ENCODE data around the gene SLC29A3. TPM values are rescaled to one million over a fixed set of nuclear protein-coding genes. Genes with fewer than 3 reads are reported as not detected.

SLC29A3 gene
- total RNA-seq, 1 donor: 2.5 TPM

DNA sequence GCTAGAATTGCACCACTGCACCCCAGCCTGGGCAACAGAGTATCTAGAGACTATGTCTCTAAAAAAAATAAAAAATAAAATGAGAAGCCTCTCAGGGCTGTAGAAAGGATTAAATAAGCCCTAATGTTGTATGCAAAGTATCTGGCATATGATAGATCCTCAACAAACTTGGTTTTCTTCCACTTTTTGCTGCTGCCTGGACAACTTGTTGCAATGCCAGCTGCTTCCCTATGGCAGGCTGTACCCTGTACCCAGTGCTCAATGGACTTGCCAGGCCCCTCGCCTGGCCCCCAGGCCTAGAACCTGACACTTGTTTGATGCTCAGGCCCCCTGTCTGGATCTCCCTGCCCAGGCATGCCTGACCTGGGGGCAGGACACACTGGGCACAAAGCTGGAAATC, 49.1 kb downstream of the SLC29A3 start:
- Histone ChIP-seq H3K27ac (ENCODE audit: low read depth, low read length) (no peak overlapping the region), H3K36me3 (ENCODE audit: insufficient read depth, low read length) (no peaks in the 10 kb centered on the region), H3K9me3 (ENCODE audit: low read depth, low read length) (no peaks in the 10 kb centered on the region), H4K20me1 (ENCODE audit: insufficient read depth, low read length) (no peaks in the 10 kb centered on the region), H2AFZ (ENCODE audit: low read length) (no peak overlapping the region), H3K4me2 (ENCODE audit: insufficient read depth, low read length) (no peak overlapping the region), H3K27me3 (ENCODE audit: insufficient read depth, low read length) (peaks cover 16% of the 10 kb centered on the region), H3K4me1 (ENCODE audit: insufficient read depth, low read length) (peaks cover 18% of the 10 kb centered on the region), H3K79me2 (ENCODE audit: insufficient read depth, low read length) (no peaks in the 10 kb centered on the region), H3K4me3 (ENCODE audit: insufficient read depth, low read length) (no peak overlapping the region)
- TF ChIP-seq, protein P1, sequence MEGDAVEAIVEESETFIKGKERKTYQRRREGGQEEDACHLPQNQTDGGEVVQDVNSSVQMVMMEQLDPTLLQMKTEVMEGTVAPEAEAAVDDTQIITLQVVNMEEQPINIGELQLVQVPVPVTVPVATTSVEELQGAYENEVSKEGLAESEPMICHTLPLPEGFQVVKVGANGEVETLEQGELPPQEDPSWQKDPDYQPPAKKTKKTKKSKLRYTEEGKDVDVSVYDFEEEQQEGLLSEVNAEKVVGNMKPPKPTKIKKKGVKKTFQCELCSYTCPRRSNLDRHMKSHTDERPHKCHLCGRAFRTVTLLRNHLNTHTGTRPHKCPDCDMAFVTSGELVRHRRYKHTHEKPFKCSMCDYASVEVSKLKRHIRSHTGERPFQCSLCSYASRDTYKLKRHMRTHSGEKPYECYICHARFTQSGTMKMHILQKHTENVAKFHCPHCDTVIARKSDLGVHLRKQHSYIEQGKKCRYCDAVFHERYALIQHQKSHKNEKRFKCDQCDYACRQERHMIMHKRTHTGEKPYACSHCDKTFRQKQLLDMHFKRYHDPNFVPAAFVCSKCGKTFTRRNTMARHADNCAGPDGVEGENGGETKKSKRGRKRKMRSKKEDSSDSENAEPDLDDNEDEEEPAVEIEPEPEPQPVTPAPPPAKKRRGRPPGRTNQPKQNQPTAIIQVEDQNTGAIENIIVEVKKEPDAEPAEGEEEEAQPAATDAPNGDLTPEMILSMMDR (IDR thresholded peaks at IDR 0.05; ENCODE audit: extremely low read depth, low read depth, low read length): no peak
- DNase-seq (ENCODE audit: insufficient read length, low spot score, missing footprints): peak; percentile 26

DNA sequence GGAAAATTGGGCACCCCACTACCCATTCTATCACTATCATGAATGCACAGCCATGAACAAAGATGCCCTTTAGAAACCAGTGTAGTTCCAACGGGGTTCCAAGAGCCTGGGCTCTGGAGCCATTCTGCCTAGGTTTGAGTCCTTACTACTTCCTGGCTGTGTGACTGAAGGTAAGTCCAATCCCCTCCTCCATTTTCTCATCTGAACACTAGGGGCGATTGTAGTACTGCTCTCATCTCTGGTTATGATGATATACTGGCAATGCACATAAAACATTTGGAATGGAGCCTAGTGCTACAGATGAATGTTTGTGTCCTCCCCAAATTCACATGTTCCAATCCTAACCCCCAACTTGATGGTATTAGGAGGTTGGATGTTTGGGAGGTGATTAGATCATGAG, 49.6 kb downstream of the SLC29A3 start:
- peaks cover 18% of the 10 kb centered on the region for H3K4me1 ChIP-seq (ENCODE audit: insufficient read depth, low read length)

DNA sequence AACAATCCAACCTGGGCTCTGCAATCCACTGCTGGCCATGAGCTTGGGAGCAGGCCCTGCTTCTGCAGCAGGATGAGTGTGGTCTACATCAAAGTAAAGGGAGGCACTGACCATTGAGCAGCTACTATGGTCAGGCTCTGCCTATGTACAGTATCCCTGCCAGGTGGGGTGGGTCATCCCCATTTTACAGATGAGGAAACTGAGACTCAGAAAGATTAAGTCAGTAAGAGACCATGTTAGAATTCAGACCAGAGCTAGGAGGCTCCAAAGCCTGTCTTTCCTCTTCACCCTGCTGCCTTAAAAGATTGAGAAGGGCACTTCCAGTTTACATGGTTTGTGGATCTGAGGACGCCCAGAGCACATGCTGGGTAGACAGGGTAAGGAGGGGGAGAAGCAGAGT, 50.5 kb downstream of the SLC29A3 start:
- Histone ChIP-seq H3K9me3 (ENCODE audit: low read depth, low read length) (no peaks in the 10 kb centered on the region), H3K4me1 (ENCODE audit: insufficient read depth, low read length) (peaks cover 10% of the 10 kb centered on the region), H3K79me2 (ENCODE audit: insufficient read depth, low read length) (no peaks in the 10 kb centered on the region), H3K4me3 (ENCODE audit: insufficient read depth, low read length) (no peak overlapping the region), H3K4me2 (ENCODE audit: insufficient read depth, low read length) (no peak overlapping the region), H3K27ac (ENCODE audit: low read depth, low read length) (no peak overlapping the region), H3K27me3 (ENCODE audit: insufficient read depth, low read length) (peaks cover 22% of the 10 kb centered on the region), H4K20me1 (ENCODE audit: insufficient read depth, low read length) (no peaks in the 10 kb centered on the region), H3K36me3 (ENCODE audit: insufficient read depth, low read length) (no peaks in the 10 kb centered on the region), H2AFZ (ENCODE audit: low read length) (no peak overlapping the region)
- no peak for DNase-seq (ENCODE audit: insufficient read length, low spot score, missing footprints)
- TF ChIP-seq, protein P1 (IDR thresholded peaks at IDR 0.05; ENCODE audit: extremely low read depth, low read depth, low read length): no peak

More for the DNA sequence above, 49.6 kb downstream of the SLC29A3 start:
- Histone ChIP-seq H3K27me3 (ENCODE audit: insufficient read depth, low read length) (peaks cover 21% of the 10 kb centered on the region), H4K20me1 (ENCODE audit: insufficient read depth, low read length) (no peaks in the 10 kb centered on the region), H2AFZ (ENCODE audit: low read length) (no peak overlapping the region), H3K27ac (ENCODE audit: low read depth, low read length) (no peak overlapping the region), H3K9me3 (ENCODE audit: low read depth, low read length) (no peaks in the 10 kb centered on the region), H3K4me3 (ENCODE audit: insufficient read depth, low read length) (no peak overlapping the region), H3K79me2 (ENCODE audit: insufficient read depth, low read length) (no peaks in the 10 kb centered on the region), H3K4me2 (ENCODE audit: insufficient read depth, low read length) (no peak overlapping the region), H3K36me3 (ENCODE audit: insufficient read depth, low read length) (no peaks in the 10 kb centered on the region)
- TF ChIP-seq, protein P1 (IDR thresholded peaks at IDR 0.05; ENCODE audit: extremely low read depth, low read depth, low read length): peak; percentile 13
- peak; percentile 47 for DNase-seq (ENCODE audit: insufficient read length, low spot score, missing footprints)

DNA sequence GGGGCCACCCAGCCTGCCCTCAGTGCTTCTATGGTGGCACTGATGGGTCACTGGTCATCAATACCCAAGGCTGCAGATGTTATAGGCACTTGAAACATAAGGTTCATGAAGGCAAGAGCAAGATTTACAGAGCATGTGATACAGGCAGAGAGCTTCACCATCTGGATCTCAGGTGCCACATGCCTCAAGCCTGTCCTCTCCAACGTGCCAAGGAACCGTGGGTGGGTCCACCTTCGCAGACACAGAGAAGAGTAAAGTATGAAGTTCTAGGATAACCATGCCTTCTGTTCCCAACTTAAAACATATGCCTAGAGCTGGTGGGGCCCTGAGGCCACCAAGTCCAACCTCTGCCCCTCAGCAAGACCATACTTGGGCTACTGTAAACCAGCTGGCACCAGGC, 51.0 kb downstream of the SLC29A3 start:
- TF ChIP-seq, protein P1 (IDR thresholded peaks at IDR 0.05; ENCODE audit: extremely low read depth, low read depth, low read length): no peak
- Histone ChIP-seq H3K79me2 (ENCODE audit: insufficient read depth, low read length) (no peaks in the 10 kb centered on the region), H3K9me3 (ENCODE audit: low read depth, low read length) (no peaks in the 10 kb centered on the region), H3K36me3 (ENCODE audit: insufficient read depth, low read length) (no peaks in the 10 kb centered on the region), H2AFZ (ENCODE audit: low read length) (no peak overlapping the region), H3K4me1 (ENCODE audit: insufficient read depth, low read length) (peaks cover 10% of the 10 kb centered on the region), H3K4me2 (ENCODE audit: insufficient read depth, low read length) (no peak overlapping the region), H3K4me3 (ENCODE audit: insufficient read depth, low read length) (no peak overlapping the region), H3K27ac (ENCODE audit: low read depth, low read length) (no peak overlapping the region), H3K27me3 (ENCODE audit: insufficient read depth, low read length) (peaks cover 22% of the 10 kb centered on the region), H4K20me1 (ENCODE audit: insufficient read depth, low read length) (no peaks in the 10 kb centered on the region)
- DNase-seq (ENCODE audit: insufficient read length, low spot score, missing footprints): no peak
